ENCODE data around the gene TESK1.

Gene TESK1

GRCh38 chr9:35653611-35654010, 48.5 kb downstream of the TESK1 start:
- no peak overlapping the region for H3K27ac ChIP-seq
- TF ChIP-seq CTCF (IDR thresholded peaks at IDR 0.05), result no peak
- TF ChIP-seq ZFX (IDR thresholded peaks at IDR 0.05; ENCODE audit: borderline replicate concordance), result no peak

- H3K27ac ChIP-seq, result peak overlapping the region; percentile 89; the same call in 1 of the 2 replicates
- TF ChIP-seq ZFX (IDR thresholded peaks at IDR 0.05; ENCODE audit: borderline replicate concordance), result no peak
- no peak for TF ChIP-seq CTCF (IDR thresholded peaks at IDR 0.05)
Measured at GRCh38 chr9:35656348-35656747, 51.3 kb downstream of the TESK1 start.

- TF ChIP-seq CTCF (IDR thresholded peaks at IDR 0.05) (no peak), ZFX (IDR thresholded peaks at IDR 0.05; ENCODE audit: borderline replicate concordance) (no peak)
- peak overlapping the region; percentile 89 for H3K27ac ChIP-seq
Measured at GRCh38 chr9:35656831-35657545, 51.9 kb downstream of the TESK1 start.

GRCh38 chr9:35657546-35658136, 52.6 kb downstream of the TESK1 start, which contains the start of gene RMRP:
Gene RMRP, minus strand, starts transcription at chr9:35658019.
- TF ChIP-seq ZFX (IDR thresholded peaks at IDR 0.05; ENCODE audit: borderline replicate concordance), result no peak
- TF ChIP-seq CTCF (IDR thresholded peaks at IDR 0.05), result no peak
- peak within 1 kb of the TSS; percentile 89 for H3K27ac ChIP-seq

GRCh38 chr9:35658137-35658967, 53.3 kb downstream of the TESK1 start, which contains the start of gene CCDC107:
Gene CCDC107, plus strand, starts transcription at chr9:35658292. Its CDS starts 88 bp downstream, at chr9:35658380.
- H3K27ac ChIP-seq, result peak within 1 kb of the TSS; percentile 89
- TF ChIP-seq CTCF (IDR thresholded peaks at IDR 0.05) (peak; percentile 77), ZFX (IDR thresholded peaks at IDR 0.05; ENCODE audit: borderline replicate concordance) (no peak)

- no peak for TF ChIP-seq ZFX (IDR thresholded peaks at IDR 0.05; ENCODE audit: borderline replicate concordance)
- TF ChIP-seq CTCF (IDR thresholded peaks at IDR 0.05), result no peak
- H3K27ac ChIP-seq, result peak overlapping the region; percentile 89
Measured at GRCh38 chr9:35658968-35659220, 53.8 kb downstream of the TESK1 start.

Data from 22Rv1 (cell line).